GM18505 (cell line): ENCODE data around the gene SCNN1B.
"Not testable (repeated sequence)": the region's sequence is repeated elsewhere in the genome, so short reads cannot be mapped to it uniquely, and the experiment has no call there.

Source experiments
- ATAC-seq: cut with Tn5 transposase; IDR thresholded peaks from one replicate; pipeline ENCODE4 v1.9.1; 2021; ENCODE audit not compliant: unreplicated experiment
- POLR2A ChIP-seq: IDR thresholded peaks from 4 replicates; pipeline ENCODE4 v1.6.1; 2011; ENCODE audit warnings: borderline replicate concordance; ENCODE audit not compliant: insufficient read depth, insufficient read length; ENCODE audit errors: extremely low read depth

Gene SCNN1B

GRCh38 chr16:23296994-23297393 is 5.1 kb upstream of the SCNN1B start:
- ATAC-seq, result no peak
- no peak for TF ChIP-seq POLR2A

GRCh38 chr16:23298290-23298915 is 3.7 kb upstream of the SCNN1B start:
- ATAC-seq, result no peak
- TF ChIP-seq POLR2A, result no peak

- not testable (repeated sequence) for ATAC-seq
Measured at GRCh38 chr16:23299815-23300214, 2.3 kb upstream of the SCNN1B start.

GRCh38 chr16:23301251-23302044 is 654 bp upstream of the SCNN1B start:
- no peak for ATAC-seq
- no peak for TF ChIP-seq POLR2A

- ATAC-seq, result no peak
- TF ChIP-seq POLR2A, result no peak
Measured at GRCh38 chr16:23303685-23304084, 1.6 kb downstream of the SCNN1B start.

- no peak for ATAC-seq
- TF ChIP-seq POLR2A, result no peak
Measured at GRCh38 chr16:23304620-23305019, 2.5 kb downstream of the SCNN1B start.

GRCh38 chr16:23306199-23307100 is 4.3 kb downstream of the SCNN1B start:
- no peak for ATAC-seq
- no peak for TF ChIP-seq POLR2A

- no peak for ATAC-seq
- TF ChIP-seq POLR2A, result no peak
Measured at GRCh38 chr16:23310217-23310616, 8.1 kb downstream of the SCNN1B start.

- TF ChIP-seq POLR2A, result no peak
- ATAC-seq, result no peak
Measured at GRCh38 chr16:23310744-23311143, 8.6 kb downstream of the SCNN1B start.

GRCh38 chr16:23316232-23316631 is 14.1 kb downstream of the SCNN1B start:
- no peak for TF ChIP-seq POLR2A
- ATAC-seq, result no peak

GRCh38 chr16:23316634-23317265 is 14.6 kb downstream of the SCNN1B start:
- no peak for TF ChIP-seq POLR2A
- no peak for ATAC-seq

GRCh38 chr16:23317266-23317661 is 15.2 kb downstream of the SCNN1B start:
- no peak for ATAC-seq
- TF ChIP-seq POLR2A, result no peak

GRCh38 chr16:23317751-23318150 is 15.6 kb downstream of the SCNN1B start:
- ATAC-seq, result no peak
- no peak for TF ChIP-seq POLR2A
